A673 (cell line): Measurements from ENCODE around the gene ZNF214.

Experiments used
- CTCF ChIP-seq: fragments of 300-800, 200-600 bp; sonication (generic); conservative IDR thresholded peaks from 2 replicates; pipeline ENCODE4 v1.5.1; 2017; ENCODE audit warnings: low read depth, mild to moderate bottlenecking, antibody characterized with exemption, low read length, moderate library complexity, mixed read lengths
- EZH2 ChIP-seq: fragments of 200-600 bp; sonication (generic); IDR thresholded peaks from 2 replicates; pipeline ENCODE4 v1.6.1; 2017; ENCODE audit warnings: borderline replicate concordance, low read depth, mild to moderate bottlenecking, mixed read lengths, antibody characterized with exemption, low read length; ENCODE audit not compliant: poor library complexity, severe bottlenecking

DNA sequence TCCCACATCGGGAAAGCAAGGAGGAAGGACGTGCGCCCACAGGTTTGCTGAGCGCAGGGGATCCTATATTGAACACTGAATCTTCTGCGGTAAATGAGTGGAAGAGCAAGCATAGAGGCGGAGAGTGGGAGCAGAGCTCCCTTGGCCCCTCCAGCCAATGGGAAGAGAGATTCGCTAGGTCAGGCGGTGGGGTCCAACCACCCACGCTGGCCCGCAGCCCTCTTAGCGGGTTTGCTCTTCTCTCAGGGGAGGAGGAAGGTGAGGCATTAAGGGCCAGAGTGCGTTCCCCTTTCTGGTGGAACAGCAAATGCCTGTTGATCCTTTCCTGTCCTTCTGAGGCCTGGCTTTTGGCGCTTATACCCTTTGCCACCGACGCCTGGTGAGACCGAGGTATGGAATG lies 10.7 kb upstream of the ZNF214 start:
- TF ChIP-seq CTCF (no peak), EZH2 (no peak)
